CD4-positive, alpha-beta T cell (primary cell): Measurements from ENCODE around the gene PSMB10. TPM values are rescaled to one million over a fixed set of nuclear protein-coding genes. Genes with fewer than 3 reads are reported as not detected.

Source experiments
- ATAC-seq: fragments of 200-7000 bp; cut with Tn5 transposase; one replicate; pipeline ENCODE4 v1.10.0; 2022; ENCODE audit warnings: mild to moderate bottlenecking; ENCODE audit not compliant: poor library complexity
- CTCF ChIA-PET: fragments of 350-600 bp; sonication (Branson Sonifier 250); formaldehyde crosslinking; loops from one replicate; lab custom pipeline; 2021; ENCODE audit warnings: antibody characterized with exemption, inconsistent platforms; lab: Charles Lee
- POLR2A ChIA-PET: fragments of 350-600 bp; sonication (Branson Sonifier 250); formaldehyde crosslinking; loops from one replicate; lab custom pipeline; 2021; ENCODE audit warnings: antibody characterized with exemption, inconsistent platforms; lab: Charles Lee
- DNase-seq, 14 experiments: peaks; one replicate each; pipeline ENCODE4 v3.0.0-alpha.2; 2013 to 2020; ENCODE audit warnings: mixed read lengths in 2 of 14
- H3K27ac ChIP-seq, 2 donors: one replicate each; pipeline versions ENCODE4 v1.5.1 to v1.7.0; 2013; ENCODE audit warnings: low read length in 2 of 2, low read depth in 1 of 2, mild to moderate bottlenecking in 1 of 2
- H3K27me3 ChIP-seq, 2 experiments: 1 replicate in 1 of 2; 2 replicates in 1 of 2; pipeline versions ENCODE4 v1.6.1 to v1.7.0; 2013; ENCODE audit warnings: low read length in 2 of 2, control low read depth in 1 of 2, mild to moderate bottlenecking in 1 of 2, moderate library complexity in 1 of 2; ENCODE audit not compliant: insufficient read depth in 2 of 2, control insufficient read depth in 1 of 2
- H3K36me3 ChIP-seq: one replicate; pipeline ENCODE4 v1.6.1; 2013; ENCODE audit warnings: low read length, control low read depth; ENCODE audit not compliant: insufficient read depth
- H3K4me1 ChIP-seq: one replicate; pipeline ENCODE4 v1.6.1; 2013; ENCODE audit warnings: low read length, control low read depth; ENCODE audit not compliant: insufficient read depth
- H3K4me3 ChIP-seq: one replicate; pipeline ENCODE4 v1.5.1; 2013; ENCODE audit warnings: mild to moderate bottlenecking, low read length, moderate library complexity
- H3K9me3 ChIP-seq, 2 experiments: 1 replicate in 1 of 2; 2 replicates in 1 of 2; pipeline versions ENCODE4 v1.6.1 to v1.7.0; 2013; ENCODE audit warnings: low read length in 2 of 2, mild to moderate bottlenecking in 2 of 2, control low read depth in 1 of 2, moderate library complexity in 1 of 2; ENCODE audit not compliant: control insufficient read depth in 1 of 2, insufficient read depth in 1 of 2
- H3K27ac Mint-ChIP-seq: one replicate; pipeline ENCODE4 v1.8.0; 2020; ENCODE audit warnings: mixed read lengths
- H3K27me3 Mint-ChIP-seq: one replicate; pipeline ENCODE4 v1.8.0; 2021; ENCODE audit warnings: mixed read lengths
- H3K36me3 Mint-ChIP-seq: one replicate; pipeline ENCODE4 v1.8.0; 2021; ENCODE audit warnings: low read depth, mixed read lengths
- H3K4me1 Mint-ChIP-seq: one replicate; pipeline ENCODE4 v1.8.0; 2021; ENCODE audit warnings: low read depth, mixed read lengths
- H3K4me3 Mint-ChIP-seq: one replicate; pipeline ENCODE4 v1.8.0; 2020; ENCODE audit warnings: mild to moderate bottlenecking, mixed read lengths
- H3K9me3 Mint-ChIP-seq: one replicate; pipeline ENCODE4 v1.8.0; 2020; ENCODE audit warnings: mixed read lengths
- intact Hi-C, 2 experiments: fragments of 100-400 bp; cut with DNase I in 1 of 2; cut with micrococcal nuclease in 1 of 2; formaldehyde crosslinking; loops; one replicate each; pipeline versions ENCODE4 v1.15.1 to v1.9.0; 2023 to 2025; cut with DNase I, micrococcal nuclease
- total RNA-seq, 174 experiments: library from RNA in 2 of 174; stranded (reverse) in 2 of 174; gene quantifications; one replicate each; pipeline ENCODE4 v1.2.3 and lab custom pipeline; 2021 to 2026
- TF ChIP-seq, protein P1 (sequence below): fragments of 200-600 bp; IDR thresholded peaks from one replicate; pipeline ENCODE4 v1.8.0; 2022; ENCODE audit warnings: antibody characterized with exemption, mild to moderate bottlenecking

PSMB10 gene
- total RNA-seq, 2 experiments from 2014 or later, result 68.7 to 71.6 TPM

DNA sequence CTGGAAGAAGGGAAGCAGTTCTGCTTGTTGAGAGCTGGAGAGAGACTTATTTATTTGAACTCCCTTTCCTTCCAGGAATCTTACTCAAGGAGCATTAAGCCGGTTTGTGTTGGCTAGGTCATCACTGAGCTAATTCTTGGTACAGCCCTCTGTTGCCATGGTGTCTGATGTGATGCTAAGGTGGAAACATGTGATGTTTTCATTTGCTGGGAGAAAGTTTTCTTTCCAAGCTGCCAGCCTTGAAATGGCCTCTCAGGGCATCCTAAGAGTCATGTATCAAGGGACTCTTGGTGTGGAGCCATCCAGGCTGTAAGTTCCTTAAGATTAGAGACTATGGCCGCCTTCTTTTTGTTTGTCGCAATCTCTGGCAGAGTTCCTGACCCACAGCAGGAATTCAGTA, 39.4 kb downstream of the PSMB10 start:
- H3K4me3 Mint-ChIP-seq, result peak overlapping the region; percentile 27

DNA sequence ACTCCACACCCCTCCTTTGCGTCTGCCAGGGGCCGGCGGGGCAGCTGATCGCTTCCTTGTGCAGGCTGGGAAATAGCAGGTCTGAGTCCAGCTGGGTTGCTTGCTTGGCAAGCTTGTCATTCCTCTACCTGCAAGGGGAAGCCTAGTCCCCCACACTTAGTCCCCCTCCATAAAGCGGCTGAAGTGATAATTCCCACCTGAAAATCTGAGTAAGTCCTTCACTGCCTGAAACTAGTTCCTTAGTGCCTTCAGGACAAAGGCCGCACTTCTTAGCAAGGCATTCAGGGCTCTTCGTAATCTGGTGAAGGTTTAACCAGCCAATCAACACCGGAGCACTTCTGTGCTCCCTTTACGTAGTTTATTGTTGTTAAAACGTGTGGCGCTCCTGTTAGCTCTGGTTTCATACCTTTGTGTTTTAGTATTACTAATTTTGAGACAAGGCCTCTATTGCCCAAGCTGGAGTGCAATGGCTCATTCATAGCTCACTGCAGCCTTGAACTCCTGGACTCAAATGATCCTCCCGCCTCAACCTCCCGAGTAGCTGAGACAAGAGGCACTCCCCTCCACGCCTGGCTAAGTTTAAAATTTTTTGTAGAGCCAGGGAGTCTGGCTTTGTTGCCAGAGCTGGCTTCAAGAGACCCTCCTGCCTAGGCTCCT, 42.8 kb downstream of the PSMB10 start:
- H3K4me1 ChIP-seq, result peaks cover 29% of the 10 kb centered on the region
- no peaks in the 10 kb centered on the region for H3K9me3 Mint-ChIP-seq
- H3K4me3 Mint-ChIP-seq, result peak overlapping the region; percentile 98
- H3K27ac ChIP-seq, result peak overlapping the region; percentile 82 to 83
- TF ChIP-seq, protein P1, sequence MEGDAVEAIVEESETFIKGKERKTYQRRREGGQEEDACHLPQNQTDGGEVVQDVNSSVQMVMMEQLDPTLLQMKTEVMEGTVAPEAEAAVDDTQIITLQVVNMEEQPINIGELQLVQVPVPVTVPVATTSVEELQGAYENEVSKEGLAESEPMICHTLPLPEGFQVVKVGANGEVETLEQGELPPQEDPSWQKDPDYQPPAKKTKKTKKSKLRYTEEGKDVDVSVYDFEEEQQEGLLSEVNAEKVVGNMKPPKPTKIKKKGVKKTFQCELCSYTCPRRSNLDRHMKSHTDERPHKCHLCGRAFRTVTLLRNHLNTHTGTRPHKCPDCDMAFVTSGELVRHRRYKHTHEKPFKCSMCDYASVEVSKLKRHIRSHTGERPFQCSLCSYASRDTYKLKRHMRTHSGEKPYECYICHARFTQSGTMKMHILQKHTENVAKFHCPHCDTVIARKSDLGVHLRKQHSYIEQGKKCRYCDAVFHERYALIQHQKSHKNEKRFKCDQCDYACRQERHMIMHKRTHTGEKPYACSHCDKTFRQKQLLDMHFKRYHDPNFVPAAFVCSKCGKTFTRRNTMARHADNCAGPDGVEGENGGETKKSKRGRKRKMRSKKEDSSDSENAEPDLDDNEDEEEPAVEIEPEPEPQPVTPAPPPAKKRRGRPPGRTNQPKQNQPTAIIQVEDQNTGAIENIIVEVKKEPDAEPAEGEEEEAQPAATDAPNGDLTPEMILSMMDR, result no peak
- H3K9me3 ChIP-seq, result no peaks in the 10 kb centered on the region
- peaks cover 15% of the 10 kb centered on the region for H3K36me3 Mint-ChIP-seq
- peak overlapping the region; percentile 94 for H3K27ac Mint-ChIP-seq
- H3K4me3 ChIP-seq, result peak overlapping the region; percentile 83
- H3K27me3 ChIP-seq, result no peaks in the 10 kb centered on the region
- H3K4me1 Mint-ChIP-seq, result peaks cover 38% of the 10 kb centered on the region
- ATAC-seq (no peak), DNase-seq (peak in 2 of 14 experiments; percentile 3 to 24)
- H3K27me3 Mint-ChIP-seq, result no peaks in the 10 kb centered on the region
- ChIA-PET CTCF (interaction anchor here (1.7 to 1.9 kb wide), 2 partner anchors 10 to 77 kb away, joined by 7 to 10 read pairs; no protein-coding TSS in a partner anchor), POLR2A (interaction anchor here (0.9 to 2.2 kb wide), 8 partner anchors 42 to 191 kb away, joined by 3 to 7 read pairs (median 4); partner anchors contain the start of genes GFOD2 and NFATC3)
- no peaks in the 10 kb centered on the region for H3K36me3 ChIP-seq
- intact Hi-C loops, result loop anchor here (2.0 to 5.0 kb wide), 5 partner anchors 21 to 52 kb away; partner anchors contain the start of genes CENPT (in 1 of the 2), EDC4 (in 1 of the 2), NUTF2 (in 1 of the 2) and PSMB10 (in 1 of the 2)

More for the DNA sequence above, 39.4 kb downstream of the PSMB10 start:
- no peak overlapping the region for H3K27ac Mint-ChIP-seq
- intact Hi-C loops, result no loop called here
- Histone ChIP-seq H3K4me3 (no peak overlapping the region), H3K4me1 (peaks cover 29% of the 10 kb centered on the region), H3K27ac (no peak overlapping the region), H3K27me3 (no peaks in the 10 kb centered on the region), H3K36me3 (peaks cover 10% of the 10 kb centered on the region), H3K9me3 (no peaks in the 10 kb centered on the region)
- H3K4me1 Mint-ChIP-seq, result peaks cover 53% of the 10 kb centered on the region
- DNase-seq (no peak), ATAC-seq (no peak)
- no peaks in the 10 kb centered on the region for H3K9me3 Mint-ChIP-seq
- TF ChIP-seq, protein P1, result no peak
- H3K27me3 Mint-ChIP-seq, result no peaks in the 10 kb centered on the region
- H3K36me3 Mint-ChIP-seq, result peaks cover 20% of the 10 kb centered on the region
- CTCF ChIA-PET, result interaction anchor here (0.7 to 1.2 kb wide), 2 partner anchors 13 to 81 kb away, joined by 4 read pairs; no protein-coding TSS in a partner anchor
- POLR2A ChIA-PET, result interaction anchor here (1.1 kb wide), 1 partner anchor 51 kb away, joined by 3 read pairs; the partner anchor contains the start of gene NUTF2

GRCh38 chr16:67892899-67893742, 43.5 kb downstream of the PSMB10 start, which contains the start of gene PSKH1:
TSS of gene PSKH1 (plus strand) at chr16:67893254. CDS start at chr16:67908750, 15,496 bp downstream.
- peak within 1 kb of the TSS; percentile 94 for H3K27ac Mint-ChIP-seq
- H3K4me1 Mint-ChIP-seq, result peaks cover 37% of the 10 kb centered on the region
- H3K9me3 ChIP-seq, result no peaks in the 10 kb centered on the region
- peak; percentile 98 for ATAC-seq
- H3K27ac ChIP-seq, result peak within 1 kb of the TSS; percentile 82 to 83
- no peaks in the 10 kb centered on the region for H3K27me3 ChIP-seq
- TF ChIP-seq, protein P1, result no peak
- peak within 1 kb of the TSS; percentile 98 for H3K4me3 Mint-ChIP-seq
- ChIA-PET POLR2A (interaction anchor here (0.5 to 2.2 kb wide), 18 partner anchors 9 to 229 kb away, joined by 3 to 16 read pairs (median 4); partner anchors contain the start of genes GFOD2, NFATC3, PSMB10 and RANBP10), CTCF (interaction anchor here (0.9 to 1.9 kb wide), 3 partner anchors 9 to 77 kb away, joined by 4 to 10 read pairs (median 7); no protein-coding TSS in a partner anchor)
- peak within 1 kb of the TSS; percentile 83 for H3K4me3 ChIP-seq
- H3K36me3 ChIP-seq, result no peaks in the 10 kb centered on the region
- H3K4me1 ChIP-seq, result peaks cover 29% of the 10 kb centered on the region
- H3K36me3 Mint-ChIP-seq, result peaks cover 15% of the 10 kb centered on the region
- peak; percentile 87 to 98 (median 92) for DNase-seq
- no peaks in the 10 kb centered on the region for H3K27me3 Mint-ChIP-seq
- intact Hi-C loops, result loop anchor here (2.0 to 5.0 kb wide), 5 partner anchors 20 to 51 kb away; partner anchors contain the start of genes CENPT (in 1 of the 2), EDC4 (in 1 of the 2), NUTF2 (in 1 of the 2) and PSMB10 (in 1 of the 2)
- H3K9me3 Mint-ChIP-seq, result no peaks in the 10 kb centered on the region
